BJ (cell line): ENCODE results near the gene PDE3B. TPM values are rescaled to one million over a fixed set of nuclear protein-coding genes. Genes with fewer than 3 reads are reported as not detected.
A peak's percentile ranks its signal among the peaks of the same experiment; 100 is the strongest.

ENCODE experiments used
- CTCF ChIA-PET: fragments of 350-600 bp; formaldehyde crosslinking; extraction: SDS; loops from one replicate; lab custom pipeline; 2021; ENCODE audit warnings: antibody characterized with exemption, inconsistent platforms; lab: Yijun Ruan, JAX
- POLR2A ChIA-PET: fragments of 300-600 bp; sonication (Branson Sonifier 250); formaldehyde crosslinking; extraction: SDS; loops from one replicate; lab custom pipeline; 2021; ENCODE audit warnings: antibody characterized with exemption; lab: Charles Lee
- DNase-seq: peaks from one replicate; pipeline ENCODE4 v3.0.0-alpha.2; 2011; ENCODE audit warnings: low read depth
- H3K27me3 ChIP-seq: 2 replicates; pipeline ENCODE4 v1.6.0; 2011; ENCODE audit warnings: low read length; ENCODE audit not compliant: control insufficient read depth, insufficient read depth
- H3K36me3 ChIP-seq: 2 replicates; pipeline ENCODE4 v1.5.1; 2011; ENCODE audit warnings: low read length; ENCODE audit not compliant: control insufficient read depth, insufficient read depth
- H3K4me3 ChIP-seq: 2 replicates; pipeline ENCODE4 v1.5.1; 2011; ENCODE audit warnings: low read depth, mild to moderate bottlenecking, control low read depth, low read length
- polyA plus RNA-seq: library from polyadenylated mRNA; depleted of rRNA; stranded (reverse); fragments of >200 nt; gene quantifications from 2 replicates; pipeline ENCODE4 v1.2.3, GENCODE V29; 2011
- TF ChIP-seq, protein P1 (sequence below): IDR thresholded peaks from 2 replicates; pipeline ENCODE4 v1.5.1; 2011; ENCODE audit warnings: low read depth, mild to moderate bottlenecking, control low read depth, inconsistent platforms, low read length, moderate library complexity; ENCODE audit not compliant: insufficient read depth

The PDE3B gene
- polyA plus RNA-seq, 1 experiment = 0.06 TPM

DNA sequence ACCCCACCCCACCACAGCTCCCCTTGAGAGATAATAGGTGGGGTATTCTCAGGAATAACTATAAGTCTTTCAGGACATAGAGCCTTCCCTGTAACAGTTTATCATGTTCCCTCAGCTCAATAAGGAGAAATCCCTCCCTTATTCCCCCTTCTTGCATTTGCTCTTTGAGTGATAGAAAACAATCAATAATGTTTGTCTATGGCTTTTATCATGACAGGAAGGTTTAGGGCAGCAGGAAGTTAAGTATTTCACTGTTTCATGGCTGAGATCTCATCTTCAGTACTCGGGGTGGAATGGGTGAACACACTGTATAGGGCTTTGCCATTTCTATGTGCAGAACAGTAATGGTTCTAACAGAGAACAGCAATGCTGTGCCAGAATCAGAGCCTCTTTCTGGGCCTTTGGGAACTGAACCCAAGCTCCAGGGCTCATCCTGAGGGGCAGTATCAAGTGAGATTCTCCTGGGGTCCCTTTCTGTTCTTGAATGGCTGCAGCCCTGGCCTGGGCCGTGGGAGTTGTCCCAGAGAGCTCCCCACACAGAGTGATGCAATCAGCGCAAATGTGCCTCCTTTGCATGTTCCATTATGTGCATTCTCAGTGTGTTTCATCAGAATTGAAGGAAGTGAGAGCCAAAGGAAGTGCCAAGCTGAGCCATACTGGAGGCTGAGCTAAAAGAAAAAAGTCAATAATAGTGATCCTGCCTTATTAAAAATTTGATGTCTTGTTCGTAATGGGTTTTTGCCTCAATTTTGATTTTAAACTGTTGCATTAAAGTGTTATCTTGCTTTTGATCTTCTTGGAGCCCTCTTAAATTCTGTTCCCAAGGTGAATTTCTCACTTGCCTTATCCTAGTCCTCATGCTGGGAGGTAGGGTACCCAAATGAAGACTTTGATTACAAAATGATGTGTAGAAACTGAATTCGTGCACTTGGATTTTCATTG, 251.3 kb downstream of the PDE3B start:
- ChIA-PET POLR2A (no interaction called here), CTCF (interaction anchor here (0.7 to 2.1 kb wide), 3 partner anchors 9 to 14 kb away, joined by 3 to 8 read pairs (median 7); no protein-coding TSS in a partner anchor)
- Histone ChIP-seq H3K4me3 (no peak overlapping the region), H3K36me3 (no peaks in the 10 kb centered on the region), H3K27me3 (peaks cover 2% of the 10 kb centered on the region)
- TF ChIP-seq, protein P1, sequence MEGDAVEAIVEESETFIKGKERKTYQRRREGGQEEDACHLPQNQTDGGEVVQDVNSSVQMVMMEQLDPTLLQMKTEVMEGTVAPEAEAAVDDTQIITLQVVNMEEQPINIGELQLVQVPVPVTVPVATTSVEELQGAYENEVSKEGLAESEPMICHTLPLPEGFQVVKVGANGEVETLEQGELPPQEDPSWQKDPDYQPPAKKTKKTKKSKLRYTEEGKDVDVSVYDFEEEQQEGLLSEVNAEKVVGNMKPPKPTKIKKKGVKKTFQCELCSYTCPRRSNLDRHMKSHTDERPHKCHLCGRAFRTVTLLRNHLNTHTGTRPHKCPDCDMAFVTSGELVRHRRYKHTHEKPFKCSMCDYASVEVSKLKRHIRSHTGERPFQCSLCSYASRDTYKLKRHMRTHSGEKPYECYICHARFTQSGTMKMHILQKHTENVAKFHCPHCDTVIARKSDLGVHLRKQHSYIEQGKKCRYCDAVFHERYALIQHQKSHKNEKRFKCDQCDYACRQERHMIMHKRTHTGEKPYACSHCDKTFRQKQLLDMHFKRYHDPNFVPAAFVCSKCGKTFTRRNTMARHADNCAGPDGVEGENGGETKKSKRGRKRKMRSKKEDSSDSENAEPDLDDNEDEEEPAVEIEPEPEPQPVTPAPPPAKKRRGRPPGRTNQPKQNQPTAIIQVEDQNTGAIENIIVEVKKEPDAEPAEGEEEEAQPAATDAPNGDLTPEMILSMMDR = no peak
- no peak for DNase-seq

DNA sequence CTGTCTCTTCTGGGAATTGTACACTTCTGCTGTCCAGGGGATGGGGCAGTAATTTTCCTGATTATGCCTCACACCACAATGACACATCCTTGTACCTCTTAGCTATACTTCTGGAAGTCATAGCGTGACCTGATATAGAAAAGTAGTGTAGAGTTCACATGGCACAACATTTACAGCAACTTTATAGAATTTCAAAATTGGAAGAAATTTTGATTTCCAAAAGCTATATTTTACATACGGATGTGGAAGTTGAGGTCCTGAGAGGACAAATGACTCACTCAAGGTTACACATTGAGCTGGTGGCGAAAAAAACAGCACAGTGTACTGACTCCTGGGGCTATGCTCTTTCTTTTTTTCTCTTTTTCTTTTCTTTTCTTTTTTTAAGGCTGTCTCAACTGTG, 254.8 kb downstream of the PDE3B start:
- POLR2A ChIA-PET = no interaction called here
- Histone ChIP-seq H3K36me3 (no peaks in the 10 kb centered on the region), H3K27me3 (peaks cover 2% of the 10 kb centered on the region), H3K4me3 (no peak overlapping the region)
- CTCF ChIA-PET = interaction anchor here (2.4 kb wide), 1 partner anchor 10 kb away, joined by 9 read pairs; no protein-coding TSS in a partner anchor
- TF ChIP-seq, protein P1 = no peak
- DNase-seq = no peak

DNA sequence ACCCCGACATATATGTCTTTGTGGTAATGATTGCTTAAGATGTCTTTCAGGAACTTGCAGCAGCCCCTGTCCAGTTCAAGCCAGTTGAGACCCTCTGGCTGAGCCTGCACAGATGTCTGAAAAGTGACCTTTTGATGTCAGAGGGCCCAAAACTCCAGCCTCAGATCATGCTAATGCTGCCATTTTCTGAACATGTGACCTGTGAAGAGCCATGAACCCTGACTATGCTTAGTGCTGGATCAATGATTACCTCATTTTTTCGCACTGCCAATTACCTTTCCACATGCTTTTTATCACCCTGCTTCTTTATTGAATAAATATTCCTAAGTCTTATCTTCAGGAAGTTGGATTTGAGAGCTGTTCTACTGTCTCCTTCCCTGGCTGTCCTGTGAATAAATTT, 255.3 kb downstream of the PDE3B start:
- TF ChIP-seq, protein P1 = no peak
- DNase-seq = no peak
- no peak overlapping the region for H3K4me3 ChIP-seq
- no peaks in the 10 kb centered on the region for H3K36me3 ChIP-seq
- peaks cover 2% of the 10 kb centered on the region for H3K27me3 ChIP-seq
- CTCF ChIA-PET = interaction anchor here (0.6 to 2.4 kb wide), 2 partner anchors 9 to 23 kb away, joined by 3 to 9 read pairs; no protein-coding TSS in a partner anchor
- POLR2A ChIA-PET = no interaction called here

DNA sequence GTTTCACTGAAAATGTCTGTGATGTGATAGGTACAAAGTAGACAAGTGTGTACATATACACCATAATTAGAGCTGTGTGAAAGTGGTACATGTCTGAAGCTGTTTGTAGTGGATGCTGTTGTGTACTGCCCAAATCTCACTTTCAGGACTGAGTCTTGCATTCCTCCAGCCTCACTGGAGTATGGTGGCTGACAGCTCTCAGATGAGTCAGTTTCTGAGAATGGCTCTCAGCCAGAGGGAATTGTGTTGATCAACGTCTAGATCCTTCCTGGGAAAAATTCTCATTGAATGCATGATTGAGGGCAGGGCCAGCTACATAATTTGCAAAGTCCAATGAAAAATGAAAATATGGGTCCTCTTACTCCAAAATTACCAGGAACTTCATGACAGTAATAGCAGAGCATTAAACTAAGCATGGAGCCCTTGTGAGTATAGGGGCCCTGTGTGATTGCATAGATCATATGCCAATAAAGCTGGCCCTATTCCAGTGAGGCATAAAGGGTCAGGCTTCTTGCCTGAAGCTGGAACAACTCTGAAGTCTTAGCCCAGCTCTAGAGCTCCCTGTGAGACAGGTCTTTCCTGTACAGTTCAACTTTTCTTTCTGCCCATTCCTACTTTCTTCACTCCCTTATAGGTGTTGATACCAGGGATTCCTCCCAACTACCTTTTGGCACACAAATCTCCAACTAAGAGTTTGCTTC, 259.2 kb downstream of the PDE3B start:
- H3K36me3 ChIP-seq = no peaks in the 10 kb centered on the region
- H3K4me3 ChIP-seq = no peak overlapping the region
- TF ChIP-seq, protein P1 = no peak
- POLR2A ChIA-PET = no interaction called here
- H3K27me3 ChIP-seq = peaks cover 2% of the 10 kb centered on the region
- DNase-seq = no peak
- CTCF ChIA-PET = interaction anchor here (1.1 to 1.4 kb wide), 2 partner anchors 113 to 363 kb away, joined by 3 to 4 read pairs; no protein-coding TSS in a partner anchor

DNA sequence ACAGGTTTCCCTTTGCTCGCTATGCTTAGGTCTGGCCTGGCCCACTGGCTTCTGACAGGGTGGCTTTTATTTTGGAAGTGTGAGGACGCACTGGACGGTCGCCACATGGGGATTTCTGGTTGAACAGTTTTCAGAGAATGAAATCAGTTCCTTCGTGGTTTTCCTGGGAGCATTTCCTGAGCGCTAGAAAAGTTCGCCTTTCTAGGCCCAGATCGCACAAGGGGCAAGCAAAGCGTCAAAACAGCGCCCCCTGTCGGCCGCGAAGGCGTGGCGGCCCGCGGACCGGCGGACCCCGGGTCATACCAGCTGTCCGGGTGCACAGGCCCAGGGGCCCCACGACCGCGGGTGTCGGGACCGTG, 261.1 kb downstream of the PDE3B start:
- ChIA-PET CTCF (interaction anchor here (0.8 to 7.3 kb wide), 9 partner anchors 10 to 366 kb away, joined by 3 to 129 read pairs (median 7); partner anchors contain the start of genes CALCB and CYP2R1), POLR2A (no interaction called here)
- H3K36me3 ChIP-seq = no peaks in the 10 kb centered on the region
- H3K27me3 ChIP-seq = no peaks in the 10 kb centered on the region
- peak overlapping the region; percentile 42 for H3K4me3 ChIP-seq
- TF ChIP-seq, protein P1 = peak; percentile 87
- DNase-seq = no peak
